Activated CD8-positive, alpha-beta memory T cell treated with anti-CD3 and anti-CD28 coated beads, Interleukin-2, amount 50 U/mL, for 24 hours (primary cell): Measurements from ENCODE around the gene PCSK2.

Source experiments
- DNase-seq: peaks from one replicate; pipeline ENCODE4 v3.0.0-alpha.2; 2020; ENCODE audit errors: extremely low read depth

The PCSK2 gene

DNA sequence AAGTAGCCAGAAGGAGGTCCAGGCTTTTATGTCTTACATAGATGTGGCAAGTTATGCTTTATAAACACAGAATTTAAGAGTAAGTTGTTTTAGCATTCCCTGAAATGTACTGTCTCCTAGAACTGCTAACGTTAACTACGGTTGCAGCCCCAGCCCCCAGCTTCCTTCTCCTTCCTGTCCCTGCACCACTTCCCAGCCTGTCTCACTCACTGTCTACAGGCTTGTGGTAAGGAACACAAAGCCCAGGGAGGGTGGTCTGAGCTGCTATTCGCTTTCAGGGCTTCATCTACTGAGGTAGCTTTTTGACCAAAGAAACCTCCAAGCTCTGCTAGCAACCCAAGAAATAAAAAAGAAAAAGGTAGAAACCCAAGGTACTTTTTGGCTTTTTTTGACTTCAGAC lies 35.9 kb downstream of the PCSK2 start:
- DNase-seq, result no peak

DNA sequence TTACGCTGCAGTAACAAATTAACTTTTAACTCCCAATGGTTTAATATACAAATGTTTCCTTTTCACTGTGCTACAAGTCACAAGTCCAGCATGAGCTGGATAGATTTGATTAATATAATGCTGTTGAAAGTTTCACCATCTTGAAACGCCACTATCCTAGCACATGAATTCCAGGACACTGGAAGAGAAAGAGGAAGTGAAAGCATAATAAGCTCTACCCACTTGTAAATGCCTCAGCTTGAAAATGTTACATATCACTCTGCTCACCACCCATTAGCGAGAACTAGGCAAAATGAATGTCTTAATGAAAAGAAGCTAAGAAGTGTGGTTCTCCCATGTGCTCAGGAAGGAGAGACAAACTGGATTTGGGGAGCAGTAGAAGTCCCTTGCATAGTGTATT lies 46.9 kb downstream of the PCSK2 start:
- no peak for DNase-seq

DNA sequence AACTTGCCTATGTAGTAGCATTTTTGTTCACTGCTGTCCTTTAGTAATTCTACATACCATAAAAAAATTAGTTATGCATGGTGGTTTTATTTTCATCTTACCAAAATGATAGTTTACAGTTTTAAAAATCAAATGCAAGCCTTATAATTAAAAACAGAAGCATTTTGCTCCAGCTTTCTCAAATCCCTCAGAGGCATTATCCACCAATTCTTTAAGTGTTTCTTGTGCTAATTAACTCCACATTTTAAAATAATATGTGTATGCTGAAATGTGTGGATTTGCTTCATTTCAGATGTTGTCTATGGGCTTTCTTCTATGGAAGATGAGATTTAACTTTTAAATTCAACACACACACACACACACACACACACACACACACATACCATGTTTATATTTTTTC lies 49.3 kb downstream of the PCSK2 start:
- no peak for DNase-seq

DNA sequence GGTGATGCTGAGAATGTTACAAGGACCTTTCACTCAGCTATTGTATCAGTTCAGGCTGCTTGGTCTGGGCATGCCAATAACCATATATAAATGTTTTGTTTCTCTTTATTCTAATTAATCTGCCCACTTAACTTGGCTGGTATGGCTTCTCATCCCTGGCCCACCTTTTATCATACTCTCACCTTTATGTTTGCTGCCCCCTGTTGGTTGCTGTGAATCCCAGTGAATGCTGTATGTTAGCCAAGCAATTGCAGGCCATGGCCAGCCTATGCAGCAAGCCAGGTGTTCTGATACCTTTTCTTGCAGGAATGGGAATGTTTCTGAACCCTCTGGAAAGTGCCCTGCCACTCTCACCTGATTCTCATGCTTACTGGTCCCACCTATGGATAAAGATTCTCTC lies 54.6 kb downstream of the PCSK2 start:
- DNase-seq, result no peak

DNA sequence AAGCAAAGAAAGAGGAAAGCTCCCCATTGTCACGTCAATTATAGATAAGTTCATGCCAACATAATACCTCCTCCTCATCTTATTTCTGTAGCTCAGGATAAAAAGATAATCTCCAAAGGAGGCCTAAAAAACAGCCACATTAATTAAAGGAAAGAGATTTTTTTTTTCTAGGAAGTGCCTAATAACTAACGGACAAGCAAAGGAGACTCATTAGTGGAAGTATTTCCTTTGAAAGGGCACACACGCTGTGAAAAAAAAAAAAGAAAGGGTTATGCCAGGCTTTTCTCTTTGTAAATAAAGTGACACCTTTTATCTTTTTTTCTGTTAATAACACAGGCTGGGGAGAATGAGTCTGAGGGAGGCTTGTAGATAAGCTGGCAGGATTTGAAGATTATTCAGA lies 55.7 kb downstream of the PCSK2 start:
- no peak for DNase-seq

DNA sequence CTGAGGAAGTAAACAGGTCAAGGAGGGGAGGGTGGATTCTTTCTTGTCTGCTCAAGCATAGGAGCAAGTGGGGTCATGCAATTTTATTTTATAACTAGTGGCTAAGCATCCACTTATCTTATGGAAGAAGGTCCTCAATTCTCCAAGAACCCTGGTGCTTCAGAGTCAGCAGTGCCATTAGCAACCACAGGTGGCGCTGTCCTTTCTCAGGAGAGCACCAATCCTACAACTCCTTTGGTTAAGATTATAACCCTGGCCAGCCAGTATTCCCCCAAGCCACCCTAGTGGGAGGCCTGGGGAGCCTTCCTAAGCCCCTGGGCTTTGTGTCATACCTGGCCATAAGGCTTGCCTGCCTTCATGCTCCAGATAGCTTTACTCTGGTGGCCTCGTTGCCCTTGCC lies 60.7 kb downstream of the PCSK2 start:
- no peak for DNase-seq

DNA sequence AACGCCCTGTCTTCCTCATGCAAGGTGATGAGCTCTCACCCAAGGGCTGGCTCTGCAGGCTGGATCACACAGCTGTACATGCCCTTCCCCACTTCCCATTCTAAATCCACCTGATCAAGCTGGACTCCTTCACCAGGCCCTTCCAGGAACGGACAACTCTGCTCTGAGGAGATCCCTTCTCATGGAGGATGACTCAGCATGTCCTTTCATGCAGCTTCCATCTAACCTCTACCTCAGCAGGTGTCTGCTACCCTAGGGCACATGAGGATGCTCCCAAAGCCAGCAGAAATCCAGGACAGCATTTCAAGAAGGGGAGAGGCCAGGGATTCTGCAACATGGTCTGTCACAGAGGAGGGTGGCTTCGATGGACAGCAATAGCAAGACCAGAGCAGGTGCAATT lies 61.2 kb downstream of the PCSK2 start:
- no peak for DNase-seq

DNA sequence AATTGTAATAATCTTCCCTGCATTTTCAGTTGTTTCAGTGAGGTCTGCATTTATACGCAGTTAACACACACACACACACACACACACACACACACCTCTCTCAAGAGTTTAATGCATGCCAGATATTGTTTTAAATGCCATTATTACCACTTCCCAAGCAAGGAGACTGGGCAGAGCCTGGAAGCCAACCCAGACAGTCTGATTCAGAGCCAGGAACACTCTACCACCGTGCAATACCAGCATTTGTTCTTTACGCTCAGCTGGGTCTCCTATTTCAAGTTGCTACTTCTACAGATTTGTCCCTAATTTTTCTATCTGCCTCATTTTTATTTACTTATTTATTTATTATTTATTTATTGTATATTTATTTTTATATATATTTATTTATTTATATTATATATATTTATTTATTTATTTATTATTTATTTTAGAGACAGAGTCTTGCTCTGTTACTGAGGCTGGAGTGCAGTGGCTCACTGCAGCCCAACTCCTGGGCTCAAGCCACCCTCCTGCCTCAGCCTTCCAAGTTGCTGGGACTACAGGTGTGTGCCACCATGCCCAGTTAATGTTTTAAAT lies 68.4 kb downstream of the PCSK2 start:
- no peak for DNase-seq

DNA sequence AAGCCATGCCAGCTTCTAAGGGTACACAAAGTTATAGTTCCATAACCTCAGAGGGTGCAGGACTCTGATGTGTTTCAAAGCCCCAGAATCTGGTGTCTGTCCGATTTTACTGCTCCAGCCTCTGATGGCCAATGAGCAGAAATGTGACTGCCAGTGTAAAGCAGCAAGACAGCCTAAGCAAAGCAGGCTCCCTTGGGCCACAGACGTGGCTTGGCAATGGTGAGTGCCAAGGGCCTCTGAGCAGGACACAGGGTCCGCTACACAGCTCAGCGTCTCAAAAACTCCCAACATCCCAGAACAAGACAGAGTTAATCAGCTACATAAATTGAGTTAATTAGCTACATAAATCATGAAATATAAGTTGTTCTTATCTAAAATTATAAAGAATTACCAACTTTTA lies 69.2 kb downstream of the PCSK2 start:
- DNase-seq, result no peak

DNA sequence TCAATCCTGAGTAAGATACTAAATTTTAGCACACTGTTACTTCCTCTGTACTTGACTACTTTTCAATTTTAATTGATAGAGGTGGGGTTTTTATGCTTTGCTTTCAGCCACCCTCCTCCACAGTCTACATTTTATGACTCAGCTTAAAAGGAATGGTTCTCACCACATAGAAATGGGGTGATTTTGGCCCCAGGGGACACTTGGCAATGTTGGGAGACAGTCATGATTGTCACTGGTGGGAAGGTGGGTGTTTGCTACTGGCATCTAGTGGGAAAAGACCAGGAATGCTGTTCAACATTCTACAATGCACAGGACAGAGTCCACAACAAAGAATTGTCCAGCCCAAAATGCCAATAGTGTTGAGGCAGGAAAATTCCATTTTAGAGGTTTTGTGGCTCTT lies 71.3 kb downstream of the PCSK2 start:
- no peak for DNase-seq

DNA sequence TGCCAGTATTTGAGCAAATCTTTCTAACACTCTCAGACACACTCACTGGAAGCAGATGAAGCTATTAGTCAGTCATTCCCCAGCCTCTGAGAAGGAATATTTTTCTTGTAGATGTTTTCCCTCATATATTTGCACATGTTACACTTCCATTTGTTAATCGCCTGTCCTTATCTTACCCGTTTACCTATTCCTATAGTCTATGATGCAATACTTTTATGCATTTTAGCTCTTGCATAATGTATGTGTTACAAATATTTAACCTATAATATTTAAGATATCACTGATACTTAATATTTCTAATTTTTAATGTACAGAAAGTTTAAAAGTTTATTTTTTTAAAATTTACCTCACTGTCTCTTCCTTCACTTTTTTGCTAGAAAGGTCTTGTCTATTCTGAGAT lies 71.9 kb downstream of the PCSK2 start:
- no peak for DNase-seq

DNA sequence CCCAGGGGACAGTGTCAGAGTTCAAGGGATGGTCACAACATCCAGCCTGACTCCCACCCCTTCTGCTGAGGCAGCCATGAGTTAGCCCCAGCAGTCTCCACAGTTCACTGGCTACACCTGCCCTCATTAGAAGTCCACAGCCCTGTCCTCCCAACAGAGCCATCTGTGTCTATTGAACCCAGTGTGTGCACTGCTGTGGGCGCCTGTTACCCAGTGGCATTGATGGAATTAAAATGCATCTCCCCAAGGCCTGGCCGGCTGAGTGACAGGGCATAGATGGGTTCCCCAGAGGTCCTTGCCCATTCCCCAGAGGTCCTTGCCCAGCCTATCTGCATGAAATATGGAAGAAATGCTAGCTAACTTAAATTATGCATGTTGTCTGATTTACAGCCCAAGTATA lies 73.3 kb downstream of the PCSK2 start:
- DNase-seq, result no peak

DNA sequence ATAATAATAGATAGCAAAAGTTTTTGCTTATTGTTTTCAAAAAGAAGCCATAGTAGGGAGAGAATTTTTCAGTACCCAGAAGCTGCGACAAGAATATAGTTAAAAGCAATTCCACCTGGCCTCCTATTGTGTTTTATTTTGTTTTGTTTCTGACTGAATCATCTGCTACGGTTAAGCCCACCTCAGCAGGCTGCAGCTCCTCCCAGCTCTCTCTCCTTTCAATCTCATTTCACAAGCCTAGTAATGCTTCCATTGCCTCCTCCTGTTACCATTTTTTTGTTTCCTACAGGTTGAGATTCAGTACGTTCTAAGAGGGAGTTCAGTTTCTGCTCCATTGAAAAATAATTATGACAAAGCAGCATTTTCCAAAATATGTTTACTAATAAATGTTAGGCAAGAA lies 77.9 kb downstream of the PCSK2 start:
- DNase-seq, result no peak

DNA sequence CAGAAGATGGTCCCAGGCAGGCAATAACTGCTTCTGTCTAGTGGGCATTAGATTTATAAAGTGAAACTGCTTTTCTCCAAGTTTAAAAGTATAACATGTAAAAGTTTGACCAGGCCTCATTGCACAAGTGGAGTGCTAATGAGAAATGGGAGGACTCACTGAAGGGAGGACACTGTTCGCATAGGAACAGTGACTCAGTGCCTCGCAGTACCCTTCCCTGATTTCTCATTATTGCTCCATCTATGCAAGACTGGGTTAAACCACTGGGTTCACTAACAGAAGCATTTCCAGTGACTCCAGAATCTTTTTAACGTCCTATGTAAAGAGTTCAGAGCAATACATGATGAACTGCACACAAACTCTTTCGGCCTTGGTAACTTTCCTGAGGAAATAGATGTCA lies 79.6 kb downstream of the PCSK2 start:
- DNase-seq, result no peak

DNA sequence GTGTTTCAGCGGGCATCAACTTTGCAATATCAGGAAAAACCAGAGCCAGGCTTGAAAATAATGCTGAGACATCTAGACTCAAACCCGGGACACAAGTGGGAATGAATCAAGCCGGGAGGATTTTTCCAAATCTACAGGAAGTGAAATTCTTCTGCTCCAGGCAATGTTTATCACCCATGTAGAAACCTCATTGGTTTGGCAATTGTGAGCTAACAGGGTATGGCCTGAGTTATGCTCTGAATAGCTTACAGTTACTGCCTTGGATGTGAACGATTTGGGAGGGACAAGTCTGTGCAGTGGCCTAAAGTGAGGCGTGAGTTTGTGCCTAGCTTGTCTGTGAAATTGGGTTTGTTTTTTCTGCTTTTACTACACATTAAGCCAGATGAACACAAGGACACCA lies 87.4 kb downstream of the PCSK2 start:
- no peak for DNase-seq

DNA sequence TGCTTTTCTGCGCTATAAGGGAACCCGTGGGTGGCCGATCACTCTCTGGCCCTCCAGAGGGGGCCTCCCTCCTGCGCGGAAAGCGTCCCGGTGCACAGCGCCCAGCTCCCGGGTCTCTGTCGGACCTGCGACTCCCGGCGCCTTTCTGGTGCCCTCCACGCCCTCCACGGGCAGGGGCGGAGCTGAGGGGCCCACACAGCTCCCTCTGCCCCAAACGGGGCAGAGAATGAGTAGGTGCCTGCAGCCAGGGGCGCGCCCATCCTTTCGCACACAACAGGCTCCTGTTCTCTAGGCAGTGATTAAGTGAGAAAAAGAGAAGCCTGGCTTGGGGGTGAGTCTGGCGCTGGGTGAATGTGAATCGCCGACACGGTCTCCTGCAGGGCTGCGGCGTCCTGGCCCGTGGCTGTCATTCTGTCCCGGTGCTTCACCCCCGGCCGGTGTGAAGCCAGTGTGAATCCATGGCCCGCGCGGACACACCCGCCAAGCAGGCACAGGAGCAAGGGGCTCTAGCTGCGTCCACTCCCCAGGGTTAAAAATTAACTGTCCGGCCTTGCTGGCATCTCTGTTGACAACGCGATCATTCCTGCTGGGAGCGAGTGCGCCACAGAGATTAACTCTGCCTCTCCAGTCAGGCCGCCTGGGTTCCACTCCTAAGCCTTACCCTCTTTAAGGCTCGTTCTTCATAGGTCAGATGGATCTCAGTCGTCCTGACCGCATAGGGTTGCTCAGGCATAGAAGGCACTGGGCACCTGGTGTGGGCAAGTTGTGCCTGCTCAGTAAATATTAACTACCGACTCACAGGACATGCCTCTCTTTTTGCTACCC lies 88.8 kb downstream of the PCSK2 start:
- DNase-seq, result no peak

DNA sequence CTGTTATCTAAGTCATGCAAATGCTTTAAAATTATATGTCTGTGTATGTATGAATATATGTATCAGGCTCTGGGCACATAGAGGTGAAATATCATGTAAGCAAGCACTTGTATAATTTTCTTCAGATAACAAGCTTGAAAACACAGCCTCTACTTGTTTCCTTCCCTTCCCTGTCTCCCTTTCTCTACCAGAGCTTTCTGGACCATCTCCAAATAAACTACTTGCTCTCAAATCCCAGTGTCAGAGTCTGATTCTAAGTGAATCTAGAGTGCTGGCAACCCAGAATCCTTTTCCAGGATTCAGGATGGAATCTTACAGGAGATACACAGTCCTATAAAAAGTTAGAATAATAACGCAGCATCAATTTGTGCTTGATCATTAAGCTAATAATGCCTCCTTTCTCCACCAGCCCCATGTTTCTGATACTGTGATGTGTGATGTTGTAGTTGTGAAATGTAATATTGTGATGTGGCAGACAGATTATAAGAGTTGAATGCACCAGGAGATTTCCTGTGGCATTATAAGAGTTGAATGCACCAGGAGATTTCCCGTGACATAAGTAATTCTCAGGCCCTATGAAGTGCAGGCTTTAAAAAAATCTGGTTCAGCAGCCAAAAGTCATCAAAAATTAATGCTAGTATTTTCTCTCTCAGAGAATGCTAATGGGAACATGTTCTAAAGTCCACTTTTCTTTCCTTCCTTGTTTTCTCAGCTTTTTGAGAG lies 89.6 kb downstream of the PCSK2 start:
- DNase-seq, result no peak

DNA sequence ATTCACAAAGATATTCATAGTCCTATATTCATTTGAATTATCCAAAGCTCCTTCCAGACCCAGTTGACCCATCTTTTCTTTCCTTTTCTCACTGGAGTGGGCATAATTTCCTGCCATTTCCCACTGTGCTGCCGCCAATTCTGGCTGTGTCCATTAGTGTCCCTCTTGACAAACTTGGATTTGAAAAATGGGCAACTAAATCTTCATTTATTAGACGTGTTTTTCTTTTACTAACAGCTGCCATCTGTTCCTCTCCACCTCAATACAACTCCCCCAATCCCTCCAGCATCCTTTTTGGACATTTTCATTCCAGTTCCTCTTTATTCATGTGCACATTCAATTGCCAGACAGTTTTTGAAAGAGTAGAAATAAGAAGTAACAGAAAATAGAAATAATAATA lies 90.5 kb downstream of the PCSK2 start:
- no peak for DNase-seq

DNA sequence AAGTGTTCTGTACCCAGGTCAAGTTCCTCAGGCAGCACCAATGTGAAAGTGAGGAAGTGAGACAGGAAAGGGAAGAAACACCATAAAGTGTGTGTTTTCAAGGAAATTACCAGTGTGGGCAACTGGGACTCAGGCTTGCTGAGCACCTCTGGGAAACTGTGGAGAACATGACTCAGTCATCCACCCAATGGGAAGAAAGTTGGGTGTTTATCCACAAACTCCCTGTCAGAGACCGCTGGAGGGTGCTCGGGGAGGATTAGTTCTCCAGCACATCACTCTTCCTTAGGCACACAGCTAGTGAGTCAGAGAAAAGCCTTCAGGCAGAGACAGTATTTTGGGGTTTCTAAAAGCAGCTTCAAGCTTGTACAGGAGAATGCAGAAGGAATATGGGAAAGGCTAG lies 93.6 kb downstream of the PCSK2 start:
- DNase-seq, result no peak

DNA sequence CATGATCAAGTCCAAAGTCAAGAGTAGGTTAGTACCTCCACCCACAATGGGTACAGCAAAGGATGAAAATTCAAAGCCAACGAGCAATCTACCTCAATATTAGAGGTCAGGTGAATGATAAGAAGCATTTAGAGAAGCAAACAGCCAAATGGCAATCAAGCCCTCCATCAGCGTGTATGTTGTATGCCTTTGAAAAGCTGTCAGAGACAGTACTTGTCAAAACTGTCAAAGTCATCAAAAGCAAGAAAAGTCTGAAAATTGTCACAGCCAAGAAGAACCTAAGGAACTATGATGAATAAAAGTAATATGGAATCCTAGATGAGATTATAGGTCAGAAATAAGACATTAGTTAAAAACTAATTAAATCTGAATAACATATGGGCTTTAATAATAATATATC lies 99.3 kb downstream of the PCSK2 start:
- no peak for DNase-seq

DNA sequence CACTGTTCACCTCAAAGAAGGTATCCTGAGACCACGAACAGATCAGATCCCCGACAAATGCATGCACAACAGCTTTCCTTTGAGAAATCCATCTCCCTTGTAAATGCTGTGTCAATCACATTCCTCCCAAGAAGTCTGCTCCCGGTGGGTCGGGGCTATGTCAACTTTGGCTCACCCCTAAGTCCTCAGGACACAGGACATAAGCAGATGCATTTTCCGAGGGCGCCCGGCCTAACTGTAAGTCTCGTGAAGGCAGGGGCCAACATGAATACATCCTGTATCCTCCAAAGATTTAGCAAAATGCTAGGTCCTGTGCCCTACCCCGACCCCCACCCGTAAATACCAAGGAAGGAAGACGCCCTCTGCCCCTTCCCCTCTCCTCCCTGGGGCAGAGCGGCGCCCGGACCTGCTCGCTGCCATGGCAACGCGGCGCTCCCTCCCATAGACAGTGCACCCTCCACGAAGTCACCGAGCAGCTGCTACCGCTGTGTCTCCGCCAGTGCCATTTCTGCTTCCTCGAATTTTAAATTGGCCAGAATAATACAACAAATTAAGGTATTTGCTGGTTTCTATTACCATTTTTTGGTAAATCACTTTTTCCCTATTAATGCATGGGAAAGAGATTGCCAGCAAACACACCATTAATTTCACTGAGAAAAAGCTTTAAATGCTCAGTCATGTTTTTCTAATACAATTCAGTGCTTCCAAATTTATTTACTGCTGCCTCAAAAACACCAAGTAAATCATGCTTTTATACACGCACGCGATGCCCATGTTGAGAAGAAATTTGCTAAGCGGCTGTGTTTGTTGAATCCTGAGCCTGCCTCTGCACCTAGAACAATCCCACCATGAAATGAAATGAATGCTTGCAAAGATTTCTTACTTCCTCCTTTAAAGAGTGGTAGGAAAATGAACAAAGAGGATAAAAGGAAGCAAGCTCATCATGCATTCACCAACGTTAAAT lies 100.6 kb downstream of the PCSK2 start:
- DNase-seq, result no peak

DNA sequence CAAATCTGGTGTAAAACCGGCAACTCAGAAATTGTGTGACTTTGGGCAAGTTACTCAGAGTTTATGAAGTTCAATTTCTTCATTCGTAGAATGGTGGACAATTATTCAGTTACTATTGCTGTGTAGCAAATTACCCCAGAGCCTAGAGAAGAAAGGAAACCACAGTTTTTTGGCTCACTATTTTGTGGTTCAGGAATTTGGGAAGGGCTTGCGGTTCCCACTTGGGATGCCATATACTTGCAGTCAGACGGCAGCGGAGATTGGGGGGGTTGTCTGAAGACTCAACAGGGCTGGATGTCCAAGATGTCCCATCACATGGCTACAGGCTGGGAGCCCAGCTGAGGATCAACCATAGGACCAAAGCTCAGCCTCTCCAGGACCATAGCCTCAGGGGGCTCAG lies 108.1 kb downstream of the PCSK2 start:
- no peak for DNase-seq
